Endodermal cell (in vitro differentiated cells): ENCODE measurements around the gene PLCB4. TPM values are rescaled to one million over a fixed set of nuclear protein-coding genes. Genes with fewer than 3 reads are reported as not detected.

Source experiments
- DNase-seq: peaks from one replicate; pipeline ENCODE4 v3.0.0-alpha.2; 2017
- H3K27ac ChIP-seq: 2 replicates; pipeline ENCODE4 v1.5.1; 2013; ENCODE audit warnings: mild to moderate bottlenecking, low read depth, low read length, moderate library complexity
- H3K27me3 ChIP-seq: 2 replicates; pipeline ENCODE4 v1.6.1; 2013; ENCODE audit warnings: mild to moderate bottlenecking, low read length, moderate library complexity; ENCODE audit not compliant: insufficient read depth, control insufficient read depth, poor library complexity, severe bottlenecking
- H3K36me3 ChIP-seq: 2 replicates; pipeline ENCODE4 v1.7.0; 2013; ENCODE audit warnings: mild to moderate bottlenecking, low read length, moderate library complexity; ENCODE audit not compliant: control insufficient read depth, insufficient read depth
- H3K4me1 ChIP-seq: one replicate; pipeline ENCODE4 v1.7.0; 2013; ENCODE audit warnings: low read length; ENCODE audit not compliant: control insufficient read depth, insufficient read depth
- H3K4me3 ChIP-seq: 2 replicates; pipeline ENCODE4 v1.5.1; 2013; ENCODE audit warnings: mild to moderate bottlenecking, low read length, moderate library complexity
- H3K9ac ChIP-seq: 2 replicates; pipeline ENCODE4 v1.6.1; 2013; ENCODE audit warnings: mild to moderate bottlenecking, low read length, moderate library complexity; ENCODE audit not compliant: poor library complexity, severe bottlenecking; ENCODE audit errors: extremely low read depth
- H3K9me3 ChIP-seq: 2 replicates; pipeline ENCODE4 v1.6.1; 2013; ENCODE audit warnings: mild to moderate bottlenecking, low read length, moderate library complexity; ENCODE audit not compliant: control insufficient read depth
- H3K27ac Mint-ChIP-seq: 2 replicates; pipeline ENCODE4 v1.8.0; 2020; ENCODE audit warnings: mixed read lengths
- H3K27me3 Mint-ChIP-seq: 2 replicates; pipeline ENCODE4 v1.8.0; 2021; ENCODE audit warnings: mild to moderate bottlenecking, mixed read lengths; ENCODE audit not compliant: insufficient read depth
- H3K36me3 Mint-ChIP-seq: 2 replicates; pipeline ENCODE4 v1.8.0; 2020; ENCODE audit warnings: low read depth, mixed read lengths
- H3K4me1 Mint-ChIP-seq: 2 replicates; pipeline ENCODE4 v1.8.0; 2020; ENCODE audit warnings: mixed read lengths
- H3K4me3 Mint-ChIP-seq: 2 replicates; pipeline ENCODE4 v1.8.0; 2020; ENCODE audit warnings: mild to moderate bottlenecking, moderate library complexity, mixed read lengths
- H3K9me3 Mint-ChIP-seq: 2 replicates; pipeline ENCODE4 v1.8.0; 2020; ENCODE audit warnings: mild to moderate bottlenecking, mixed read lengths
- WGBS, 2 experiments: methylation state at CpG; one replicate each; pipeline versions ENCODE4 v1.1.5 to v1.1.7; 2013; ENCODE audit warnings: missing lambda C conversion rate in 2 of 2, mixed read lengths in 1 of 2; ENCODE audit not compliant: insufficient coverage in 1 of 2, insufficient read length in 1 of 2; 5-methylcytosine and 5-hydroxymethylcytosine counted together
- total RNA-seq, 2 donors: library from RNA; stranded (reverse); fragmentation: NEBNext Ultra II Directional in 1 of 2; extraction: Animal tissue kit (Norgen Biotek cat#: 25700) in 1 of 2; gene quantifications; 2 replicates in 1 of 2; 3 replicates in 1 of 2; pipeline ENCODE4 v1.2.1, GENCODE V29; 2021
- TF ChIP-seq, protein P1 (sequence below): fragments of 200-600 bp; sonication (generic); conservative IDR thresholded peaks from 2 replicates; pipeline ENCODE4 v1.5.0; 2021; ENCODE audit warnings: antibody characterized with exemption, mild to moderate bottlenecking

The PLCB4 gene
- total RNA-seq, 2 donors from 2014 or later: 14.4 to 14.6 TPM

DNA sequence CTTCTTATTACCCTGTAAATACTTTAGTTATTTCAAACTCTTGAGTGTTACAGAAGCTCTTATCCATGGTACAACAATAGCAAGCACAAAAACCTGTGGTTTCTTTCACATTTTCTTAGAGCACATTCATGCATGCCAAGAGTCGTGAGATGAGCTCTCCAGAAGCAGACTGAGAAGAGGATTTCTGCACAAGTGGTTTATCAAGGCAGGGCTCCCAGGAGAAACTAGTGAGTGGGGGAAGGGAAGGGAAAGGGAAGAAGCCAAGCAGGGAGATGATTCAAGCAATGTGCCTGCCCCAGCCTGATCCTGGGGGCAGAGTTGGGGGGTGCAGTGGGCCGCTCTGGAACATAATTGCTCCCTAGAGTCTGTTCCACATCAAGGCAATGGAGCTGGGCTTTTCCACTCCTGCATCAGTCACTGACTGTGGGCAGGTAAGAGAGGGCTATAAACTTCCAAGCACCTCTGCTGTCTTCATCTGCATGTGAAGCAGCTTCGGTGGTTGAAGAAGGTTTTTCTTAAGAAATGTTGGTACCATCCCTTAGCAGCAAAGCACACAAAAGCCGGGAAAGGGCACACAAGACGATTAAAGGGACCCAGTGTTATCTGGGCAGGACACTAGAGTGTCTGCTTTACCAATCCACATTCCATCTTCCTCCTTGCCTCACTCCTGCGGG is 152.1 kb downstream of the PLCB4 start:
- Mint-ChIP-seq H3K4me3 (no peak overlapping the region), H3K9me3 (no peaks in the 10 kb centered on the region), H3K4me1 (peaks cover 9% of the 10 kb centered on the region), H3K27me3 (no peaks in the 10 kb centered on the region), H3K27ac (no peak overlapping the region), H3K36me3 (no peaks in the 10 kb centered on the region)
- WGBS, 2 experiments: 76 to 77% methylated on average over 3 to 6 of the region's 6 CpGs
- TF ChIP-seq, protein P1, sequence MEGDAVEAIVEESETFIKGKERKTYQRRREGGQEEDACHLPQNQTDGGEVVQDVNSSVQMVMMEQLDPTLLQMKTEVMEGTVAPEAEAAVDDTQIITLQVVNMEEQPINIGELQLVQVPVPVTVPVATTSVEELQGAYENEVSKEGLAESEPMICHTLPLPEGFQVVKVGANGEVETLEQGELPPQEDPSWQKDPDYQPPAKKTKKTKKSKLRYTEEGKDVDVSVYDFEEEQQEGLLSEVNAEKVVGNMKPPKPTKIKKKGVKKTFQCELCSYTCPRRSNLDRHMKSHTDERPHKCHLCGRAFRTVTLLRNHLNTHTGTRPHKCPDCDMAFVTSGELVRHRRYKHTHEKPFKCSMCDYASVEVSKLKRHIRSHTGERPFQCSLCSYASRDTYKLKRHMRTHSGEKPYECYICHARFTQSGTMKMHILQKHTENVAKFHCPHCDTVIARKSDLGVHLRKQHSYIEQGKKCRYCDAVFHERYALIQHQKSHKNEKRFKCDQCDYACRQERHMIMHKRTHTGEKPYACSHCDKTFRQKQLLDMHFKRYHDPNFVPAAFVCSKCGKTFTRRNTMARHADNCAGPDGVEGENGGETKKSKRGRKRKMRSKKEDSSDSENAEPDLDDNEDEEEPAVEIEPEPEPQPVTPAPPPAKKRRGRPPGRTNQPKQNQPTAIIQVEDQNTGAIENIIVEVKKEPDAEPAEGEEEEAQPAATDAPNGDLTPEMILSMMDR: no peak
- Histone ChIP-seq H3K9ac (no peak overlapping the region), H3K36me3 (no peaks in the 10 kb centered on the region), H3K27ac (no peak overlapping the region), H3K9me3 (no peaks in the 10 kb centered on the region), H3K27me3 (no peaks in the 10 kb centered on the region), H3K4me3 (no peak overlapping the region), H3K4me1 (no peaks in the 10 kb centered on the region)
- peak; percentile 55 for DNase-seq

DNA sequence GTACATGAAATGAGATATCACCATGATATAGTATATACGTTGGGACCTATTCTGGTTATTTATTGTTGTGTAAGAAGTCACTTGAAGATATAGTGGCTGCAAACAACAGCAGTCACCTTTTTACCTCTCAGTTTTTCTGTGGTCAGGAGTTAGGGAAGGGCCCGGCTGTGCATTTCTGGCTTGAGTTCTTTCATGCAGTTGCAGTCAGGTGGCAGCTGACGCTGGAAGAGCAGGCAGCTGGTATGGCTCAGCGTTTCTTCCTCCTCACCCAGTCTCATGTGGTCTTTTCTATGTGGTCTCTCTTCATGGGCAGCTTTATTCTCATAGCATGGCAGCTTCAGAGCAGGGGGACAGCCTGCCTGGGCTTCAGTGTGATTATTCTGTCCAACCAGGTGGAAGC is 154.4 kb downstream of the PLCB4 start:
- TF ChIP-seq, protein P1: no peak
- no peaks in the 10 kb centered on the region for H3K9me3 Mint-ChIP-seq
- no peak for DNase-seq
- H3K4me3 Mint-ChIP-seq: no peak overlapping the region
- H3K27me3 Mint-ChIP-seq: no peaks in the 10 kb centered on the region
- H3K27ac ChIP-seq: no peak overlapping the region
- 93 to 96% methylated on average over 4 of the region's 4 CpGs for WGBS, 2 experiments
- H3K4me1 ChIP-seq: no peaks in the 10 kb centered on the region
- H3K4me3 ChIP-seq: no peak overlapping the region
- peaks cover 8% of the 10 kb centered on the region for H3K4me1 Mint-ChIP-seq
- no peak overlapping the region for H3K9ac ChIP-seq
- H3K36me3 Mint-ChIP-seq: no peaks in the 10 kb centered on the region
- no peaks in the 10 kb centered on the region for H3K36me3 ChIP-seq
- H3K9me3 ChIP-seq: no peaks in the 10 kb centered on the region
- H3K27ac Mint-ChIP-seq: no peak overlapping the region
- no peaks in the 10 kb centered on the region for H3K27me3 ChIP-seq

DNA sequence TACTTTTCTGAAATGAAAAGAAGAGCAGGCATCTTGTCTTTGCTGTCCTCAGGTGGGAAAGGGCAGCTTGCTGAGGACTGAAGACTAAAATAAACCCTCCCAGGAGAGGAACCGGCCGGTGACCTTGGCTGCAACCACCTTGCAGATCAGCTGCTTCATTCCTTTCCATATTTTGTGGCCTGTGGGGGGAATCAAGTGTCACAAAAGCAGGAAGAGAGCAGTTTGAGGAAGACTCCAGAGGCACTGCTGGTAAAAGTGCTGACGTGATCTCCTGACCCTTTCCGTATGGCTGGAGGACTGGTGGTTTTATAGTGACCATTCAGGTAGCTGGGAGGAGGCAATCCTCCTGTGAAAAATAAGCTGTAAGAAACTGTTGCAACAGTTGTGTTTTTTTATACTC is 157.0 kb downstream of the PLCB4 start:
- no peaks in the 10 kb centered on the region for H3K36me3 Mint-ChIP-seq
- DNase-seq: no peak
- H3K9me3 Mint-ChIP-seq: no peaks in the 10 kb centered on the region
- peaks cover 4% of the 10 kb centered on the region for H3K4me1 Mint-ChIP-seq
- TF ChIP-seq, protein P1: no peak
- Histone ChIP-seq H3K9me3 (no peaks in the 10 kb centered on the region), H3K4me3 (no peak overlapping the region), H3K4me1 (no peaks in the 10 kb centered on the region), H3K27me3 (no peaks in the 10 kb centered on the region), H3K27ac (no peak overlapping the region), H3K36me3 (no peaks in the 10 kb centered on the region), H3K9ac (no peak overlapping the region)
- no peak overlapping the region for H3K4me3 Mint-ChIP-seq
- H3K27ac Mint-ChIP-seq: peak overlapping the region; percentile 42
- 93 to 96% methylated on average over 4 of the region's 4 CpGs for WGBS, 2 experiments
- H3K27me3 Mint-ChIP-seq: no peaks in the 10 kb centered on the region
